Naive thymus-derived CD4-positive, alpha-beta T cell (primary cell): ENCODE results near the gene NPAS3. TPM values are rescaled to one million over a fixed set of nuclear protein-coding genes. Genes with fewer than 3 reads are reported as not detected.

ENCODE experiments used
- ATAC-seq: fragments of 150-1000 bp; cut with Tn5 transposase; 2 replicates; pipeline ENCODE4 v1.10.0; 2021; ENCODE audit warnings: mild to moderate bottlenecking, moderate library complexity
- CTCF ChIA-PET: fragments of 350-600 bp; sonication (Branson Sonifier 250); formaldehyde crosslinking; loops from one replicate; lab custom pipeline; 2021; ENCODE audit warnings: antibody characterized with exemption; lab: Charles Lee
- POLR2A ChIA-PET: fragments of 350-600 bp; sonication (Branson Sonifier 250); formaldehyde crosslinking; loops from one replicate; lab custom pipeline; 2021; ENCODE audit warnings: antibody characterized with exemption, inconsistent platforms; lab: Charles Lee
- DNase-seq, 9 donors: peaks; one replicate each; pipeline versions ENCODE4 v3.0.0 to v3.0.0-alpha.2; 2020 to 2022; ENCODE audit warnings: mixed read lengths in 1 of 9
- H3K27ac ChIP-seq: one replicate; pipeline ENCODE4 v1.7.0; 2013; ENCODE audit warnings: mild to moderate bottlenecking, low read depth, low read length, moderate library complexity
- H3K27me3 ChIP-seq, 2 donors: one replicate each; pipeline ENCODE4 v1.7.0; 2013; ENCODE audit warnings: low read length in 2 of 2, mild to moderate bottlenecking in 2 of 2, moderate library complexity in 2 of 2; ENCODE audit not compliant: control insufficient read depth in 2 of 2, insufficient read depth in 2 of 2
- H3K36me3 ChIP-seq, 3 experiments: 1 replicate in 2 of 3; 2 replicates in 1 of 3; pipeline ENCODE4 v1.7.0; 2013; ENCODE audit warnings: low read length in 3 of 3, mild to moderate bottlenecking in 3 of 3, moderate library complexity in 1 of 3; ENCODE audit not compliant: insufficient read depth in 3 of 3, control insufficient read depth in 2 of 3
- H3K4me1 ChIP-seq, 2 donors: one replicate each; pipeline ENCODE4 v1.7.0; 2013; ENCODE audit warnings: low read length in 2 of 2, mild to moderate bottlenecking in 2 of 2, moderate library complexity in 1 of 2; ENCODE audit not compliant: control insufficient read depth in 2 of 2, insufficient read depth in 2 of 2
- H3K4me3 ChIP-seq: 2 replicates; pipeline ENCODE4 v1.7.0; 2013; ENCODE audit warnings: mild to moderate bottlenecking, low read length
- H3K9me3 ChIP-seq, 3 experiments: 1 replicate in 2 of 3; 2 replicates in 1 of 3; pipeline ENCODE4 v1.7.0; 2013; ENCODE audit warnings: low read length in 3 of 3; ENCODE audit not compliant: control insufficient read depth in 2 of 3
- H3K27ac Mint-ChIP-seq, 9 donors: one replicate each; pipeline ENCODE4 v1.8.0; 2020 to 2022; ENCODE audit warnings: mixed read lengths in 9 of 9, mild to moderate bottlenecking in 8 of 9, moderate library complexity in 5 of 9, inconsistent platforms in 2 of 9
- H3K27me3 Mint-ChIP-seq, 5 donors: one replicate each; pipeline ENCODE4 v1.8.0; 2021 to 2022; ENCODE audit warnings: mixed read lengths in 5 of 5, mild to moderate bottlenecking in 1 of 5
- H3K36me3 Mint-ChIP-seq, 5 donors: one replicate each; pipeline ENCODE4 v1.8.0; 2020 to 2022; ENCODE audit warnings: mixed read lengths in 5 of 5, mild to moderate bottlenecking in 3 of 5, inconsistent platforms in 1 of 5
- H3K4me1 Mint-ChIP-seq, 7 donors: one replicate each; pipeline ENCODE4 v1.8.0; 2020 to 2022; ENCODE audit warnings: mixed read lengths in 7 of 7, mild to moderate bottlenecking in 3 of 7, inconsistent platforms in 1 of 7
- H3K4me3 Mint-ChIP-seq, 10 donors: one replicate each; pipeline ENCODE4 v1.8.0; 2020 to 2022; ENCODE audit warnings: mild to moderate bottlenecking in 10 of 10, mixed read lengths in 10 of 10, moderate library complexity in 6 of 10, inconsistent platforms in 2 of 10
- H3K9me3 Mint-ChIP-seq, 11 donors: one replicate each; pipeline ENCODE4 v1.8.0; 2020 to 2022; ENCODE audit warnings: mixed read lengths in 11 of 11, mild to moderate bottlenecking in 4 of 11, inconsistent platforms in 1 of 11, moderate library complexity in 1 of 11
- intact Hi-C, 2 donors: fragments of 100-400 bp; cut with micrococcal nuclease; formaldehyde crosslinking; loops; one replicate each; pipeline ENCODE4 v1.15.1; 2023
- polyA plus RNA-seq, 2 donors: library from polyadenylated mRNA; unstranded; fragments of 300-500 nt; fragmentation: Illumina TruSeq; gene quantifications; one replicate each; pipeline ENCODE4 v1.2.3, GENCODE V29; 2021
- total RNA-seq, 6 experiments: library from RNA in 5 of 6; stranded (reverse) in 5 of 6; gene quantifications; 1 replicate in 5 of 6; 2 replicates in 1 of 6; pipeline ENCODE4 v1.2.3 and lab custom pipeline; 2021 to 2026

NPAS3 gene
- total and polyA plus RNA-seq, 7 experiments from 2014 or later = not detected

DNA sequence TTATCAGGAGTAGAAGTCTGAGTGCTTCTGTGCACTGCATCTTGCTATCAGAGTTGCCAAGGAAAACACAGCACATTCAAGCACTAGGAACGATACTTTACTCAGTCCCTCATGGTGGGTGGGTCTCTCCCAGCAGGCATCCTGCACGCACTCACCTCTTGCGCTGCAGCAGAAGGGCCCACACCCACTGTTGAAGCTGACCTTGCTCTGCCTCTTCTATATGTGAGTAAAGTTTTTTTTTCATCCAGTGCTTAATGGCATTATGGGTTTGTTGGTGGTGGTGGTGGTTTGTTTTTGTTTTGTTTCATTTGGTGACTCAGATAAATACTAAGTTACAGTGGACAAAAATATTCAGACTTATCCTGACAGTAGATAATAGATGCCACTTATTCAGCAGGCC lies 663.7 kb downstream of the NPAS3 start:
- Mint-ChIP-seq H3K27ac (no peak overlapping the region), H3K4me1 (no peaks in the 10 kb centered on the region), H3K9me3 (peaks cover 0 to 11% (median 2%) of the 10 kb centered on the region in 11 donors), H3K27me3 (peaks cover 0 to 15% (median 0%) of the 10 kb centered on the region in 5 donors), H3K4me3 (no peak overlapping the region), H3K36me3 (peaks cover 0 to 4% (median 0%) of the 10 kb centered on the region in 5 donors)
- Histone ChIP-seq H3K27me3 (no peaks in the 10 kb centered on the region), H3K36me3 (no peaks in the 10 kb centered on the region), H3K4me3 (no peak overlapping the region), H3K4me1 (no peaks in the 10 kb centered on the region), H3K9me3 (no peaks in the 10 kb centered on the region), H3K27ac (no peak overlapping the region)
- intact Hi-C loops = no loop called here
- ChIA-PET CTCF (no interaction called here), POLR2A (no interaction called here)
- DNase-seq (no peak), ATAC-seq (no peak)

- Mint-ChIP-seq H3K4me3 (no peak overlapping the region), H3K4me1 (no peaks in the 10 kb centered on the region), H3K36me3 (peaks cover 0 to 4% (median 0%) of the 10 kb centered on the region in 5 donors), H3K27me3 (peaks cover 0 to 7% (median 0%) of the 10 kb centered on the region in 5 donors), H3K27ac (no peak overlapping the region), H3K9me3 (peaks cover 0 to 11% (median 0%) of the 10 kb centered on the region in 11 donors)
- Histone ChIP-seq H3K36me3 (no peaks in the 10 kb centered on the region), H3K9me3 (no peaks in the 10 kb centered on the region), H3K4me1 (no peaks in the 10 kb centered on the region), H3K27ac (no peak overlapping the region), H3K27me3 (no peaks in the 10 kb centered on the region), H3K4me3 (no peak overlapping the region)
- no peak for DNase-seq
- ATAC-seq = no peak
- CTCF ChIA-PET = no interaction called here
- intact Hi-C loops = no loop called here
- POLR2A ChIA-PET = no interaction called here
Observed at GRCh38 chr14:33606591-33606990, 667.9 kb downstream of the NPAS3 start.

DNA sequence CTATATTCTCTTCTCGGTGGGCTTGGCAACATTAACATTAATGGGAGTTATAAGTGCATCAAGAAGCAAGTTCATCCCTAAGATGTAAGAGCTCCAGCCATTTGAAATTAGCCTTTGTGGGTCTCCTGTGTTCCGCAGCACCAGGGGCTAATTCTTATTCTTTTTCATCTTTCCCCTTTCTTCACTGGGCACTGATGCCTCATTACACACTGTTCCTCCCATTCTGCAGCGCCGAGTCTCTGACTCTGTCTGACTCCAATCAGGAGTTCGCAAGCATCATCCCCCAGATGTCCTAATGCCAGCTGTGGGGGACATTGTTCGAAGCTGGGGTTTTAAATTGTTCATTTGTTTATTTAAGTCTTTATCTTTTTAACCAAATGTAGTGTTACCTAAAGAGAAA lies 670.9 kb downstream of the NPAS3 start:
- H3K4me1 Mint-ChIP-seq = no peaks in the 10 kb centered on the region
- no peak overlapping the region for H3K27ac Mint-ChIP-seq
- Histone ChIP-seq H3K9me3 (no peaks in the 10 kb centered on the region), H3K4me1 (no peaks in the 10 kb centered on the region), H3K36me3 (no peaks in the 10 kb centered on the region), H3K27ac (no peak overlapping the region), H3K27me3 (no peaks in the 10 kb centered on the region), H3K4me3 (no peak overlapping the region)
- peaks cover 0 to 6% (median 0%) of the 10 kb centered on the region in 11 donors for H3K9me3 Mint-ChIP-seq
- no peak overlapping the region for H3K4me3 Mint-ChIP-seq
- peaks cover 0 to 4% (median 0%) of the 10 kb centered on the region in 5 donors for H3K27me3 Mint-ChIP-seq
- ATAC-seq = no peak
- DNase-seq = no peak
- H3K36me3 Mint-ChIP-seq = no peaks in the 10 kb centered on the region
- POLR2A ChIA-PET = no interaction called here
- CTCF ChIA-PET = no interaction called here
- intact Hi-C loops = no loop called here

- Histone ChIP-seq H3K36me3 (no peaks in the 10 kb centered on the region), H3K27ac (no peak overlapping the region), H3K27me3 (no peaks in the 10 kb centered on the region), H3K4me1 (no peaks in the 10 kb centered on the region), H3K4me3 (no peak overlapping the region), H3K9me3 (no peaks in the 10 kb centered on the region)
- DNase-seq (no peak), ATAC-seq (no peak)
- Mint-ChIP-seq H3K9me3 (peaks cover 0 to 6% (median 0%) of the 10 kb centered on the region in 11 donors), H3K27ac (no peak overlapping the region), H3K4me1 (no peaks in the 10 kb centered on the region), H3K4me3 (no peak overlapping the region), H3K27me3 (peaks cover 0 to 4% (median 0%) of the 10 kb centered on the region in 5 donors), H3K36me3 (no peaks in the 10 kb centered on the region)
- intact Hi-C loops = no loop called here
- CTCF ChIA-PET = interaction anchor here (0.8 kb wide), 1 partner anchor 28 kb away, joined by 3 read pairs; no protein-coding TSS in a partner anchor
- POLR2A ChIA-PET = no interaction called here
Observed at GRCh38 chr14:33610121-33610520, 671.4 kb downstream of the NPAS3 start.

GRCh38 chr14:33611405-33612196 lies 672.9 kb downstream of the NPAS3 start:
- Histone ChIP-seq H3K4me1 (no peaks in the 10 kb centered on the region), H3K27me3 (no peaks in the 10 kb centered on the region), H3K27ac (no peak overlapping the region), H3K9me3 (no peaks in the 10 kb centered on the region), H3K4me3 (no peak overlapping the region), H3K36me3 (no peaks in the 10 kb centered on the region)
- ChIA-PET POLR2A (no interaction called here), CTCF (no interaction called here)
- ATAC-seq (no peak), DNase-seq (no peak)
- H3K36me3 Mint-ChIP-seq = no peaks in the 10 kb centered on the region
- no peak overlapping the region for H3K4me3 Mint-ChIP-seq
- peaks cover 0 to 4% (median 0%) of the 10 kb centered on the region in 5 donors for H3K27me3 Mint-ChIP-seq
- H3K9me3 Mint-ChIP-seq = peaks cover 0 to 2% (median 0%) of the 10 kb centered on the region in 11 donors
- intact Hi-C loops = no loop called here
- no peaks in the 10 kb centered on the region for H3K4me1 Mint-ChIP-seq
- H3K27ac Mint-ChIP-seq = no peak overlapping the region

DNA sequence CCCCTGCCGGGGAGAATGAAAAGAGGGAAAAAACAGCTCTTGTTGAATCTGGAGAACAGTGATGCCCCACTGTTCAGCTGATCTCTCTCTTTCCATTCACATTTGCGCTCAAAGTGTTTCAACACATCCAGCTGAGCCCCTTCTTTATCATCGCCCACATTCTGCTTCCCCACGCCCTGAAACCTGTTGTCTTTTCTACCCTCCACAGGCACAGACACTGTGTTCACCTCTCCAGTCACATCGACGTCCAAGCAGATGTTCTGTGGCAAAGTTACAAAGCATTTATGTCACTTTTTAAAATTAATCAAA lies 673.5 kb downstream of the NPAS3 start:
- no peak overlapping the region for H3K27ac Mint-ChIP-seq
- POLR2A ChIA-PET = no interaction called here
- peaks cover 0 to 4% (median 0%) of the 10 kb centered on the region in 5 donors for H3K27me3 Mint-ChIP-seq
- Histone ChIP-seq H3K27ac (no peak overlapping the region), H3K9me3 (no peaks in the 10 kb centered on the region), H3K4me1 (no peaks in the 10 kb centered on the region), H3K27me3 (no peaks in the 10 kb centered on the region), H3K36me3 (no peaks in the 10 kb centered on the region), H3K4me3 (no peak overlapping the region)
- ATAC-seq (no peak), DNase-seq (no peak)
- CTCF ChIA-PET = no interaction called here
- no peaks in the 10 kb centered on the region for H3K36me3 Mint-ChIP-seq
- H3K4me1 Mint-ChIP-seq = no peaks in the 10 kb centered on the region
- H3K4me3 Mint-ChIP-seq = no peak overlapping the region
- H3K9me3 Mint-ChIP-seq = no peaks in the 10 kb centered on the region
- intact Hi-C loops = no loop called here

DNA sequence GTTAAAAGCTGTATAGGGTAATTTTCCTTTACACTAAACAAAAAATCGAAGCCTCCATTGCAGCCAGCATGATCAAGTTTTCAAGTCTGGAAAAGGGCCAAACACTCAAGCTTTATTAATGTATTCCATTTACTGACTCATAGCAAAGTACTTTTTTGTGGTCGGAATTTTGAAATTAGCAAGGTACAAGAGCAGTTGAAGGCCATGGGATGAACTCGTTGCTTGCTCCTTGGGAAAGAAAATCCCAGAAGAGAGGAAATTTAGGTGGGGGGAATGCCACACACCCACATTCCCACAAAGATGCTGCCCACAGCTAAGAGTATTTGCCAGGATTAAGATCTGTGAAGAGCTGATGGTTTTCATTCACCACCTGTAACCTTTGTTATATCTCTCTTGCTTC lies 678.5 kb downstream of the NPAS3 start:
- no peak overlapping the region for H3K4me3 ChIP-seq
- ATAC-seq (no peak), DNase-seq (no peak)
- H3K4me1 ChIP-seq = no peaks in the 10 kb centered on the region
- intact Hi-C loops = no loop called here
- Mint-ChIP-seq H3K27me3 (peaks cover 0 to 4% (median 0%) of the 10 kb centered on the region in 5 donors), H3K36me3 (no peaks in the 10 kb centered on the region), H3K4me3 (no peak overlapping the region), H3K27ac (no peak overlapping the region), H3K9me3 (peaks cover 0 to 3% (median 0%) of the 10 kb centered on the region in 11 donors), H3K4me1 (no peaks in the 10 kb centered on the region)
- POLR2A ChIA-PET = no interaction called here
- no peaks in the 10 kb centered on the region for H3K9me3 ChIP-seq
- no peaks in the 10 kb centered on the region for H3K36me3 ChIP-seq
- no peaks in the 10 kb centered on the region for H3K27me3 ChIP-seq
- CTCF ChIA-PET = no interaction called here
- no peak overlapping the region for H3K27ac ChIP-seq
